DND-41 (cell line): ENCODE measurements around the gene TTLL13.
A peak's percentile ranks its signal among the peaks of the same experiment; 100 is the strongest.

ENCODE experiments used
- ATAC-seq: fragments of 200-7000 bp; cut with Tn5 transposase; 3 replicates; pipeline ENCODE4 v1.9.1; 2021; ENCODE audit warnings: low read depth; ENCODE audit not compliant: insufficient read depth
- DNase-seq: peaks from one replicate; pipeline ENCODE4 v3.0.0-alpha.2; 2020
- H2AFZ ChIP-seq: 2 replicates; pipeline ENCODE4 v1.6.0; 2012; ENCODE audit warnings: low read depth, low read length
- H3K27ac ChIP-seq: 2 replicates; pipeline ENCODE4 v1.5.1; 2012; ENCODE audit warnings: low read length, inconsistent platforms
- H3K27me3 ChIP-seq: fragments of 200-600 bp; sonication (generic); 2 replicates; pipeline ENCODE4 v1.6.0; 2012; ENCODE audit warnings: low read length, mild to moderate bottlenecking, inconsistent platforms; ENCODE audit not compliant: insufficient read depth, poor library complexity
- H3K36me3 ChIP-seq: 2 replicates; pipeline ENCODE4 v1.5.1; 2012; ENCODE audit warnings: low read length, inconsistent platforms; ENCODE audit not compliant: insufficient read depth
- H3K4me1 ChIP-seq: 2 replicates; pipeline ENCODE4 v1.5.1; 2012; ENCODE audit warnings: mild to moderate bottlenecking, low read length; ENCODE audit not compliant: insufficient read depth
- H3K4me2 ChIP-seq: 2 replicates; pipeline ENCODE4 v1.6.0; 2012; ENCODE audit warnings: mild to moderate bottlenecking, moderate library complexity, low read length, inconsistent platforms; ENCODE audit not compliant: insufficient read depth
- H3K4me3 ChIP-seq, 2 experiments: fragments of 200-600 bp in 1 of 2; shearing (Covaris generic) in 1 of 2; 2 replicates each; pipeline ENCODE4 v1.5.1; 2012 to 2016; ENCODE audit warnings: inconsistent platforms in 2 of 2, low read length in 2 of 2, mild to moderate bottlenecking in 2 of 2, low read depth in 1 of 2, moderate library complexity in 1 of 2
- H3K79me2 ChIP-seq: 2 replicates; pipeline ENCODE4 v1.6.0; 2012; ENCODE audit warnings: low read length, inconsistent platforms; ENCODE audit not compliant: insufficient read depth
- H3K9ac ChIP-seq: 2 replicates; pipeline ENCODE4 v1.6.0; 2012; ENCODE audit warnings: low read depth, mild to moderate bottlenecking, inconsistent platforms, low read length, moderate library complexity
- H3K9me3 ChIP-seq: 2 replicates; pipeline ENCODE4 v1.5.1; 2012; ENCODE audit warnings: low read length, moderate library complexity, mild to moderate bottlenecking, inconsistent platforms; ENCODE audit not compliant: insufficient read depth, severe bottlenecking
- H4K20me1 ChIP-seq: 2 replicates; pipeline ENCODE4 v1.6.0; 2012; ENCODE audit warnings: low read length; ENCODE audit not compliant: insufficient read depth
- CTCF ChIP-seq: IDR thresholded peaks from 2 replicates; pipeline ENCODE4 v1.5.1; 2012; ENCODE audit warnings: borderline replicate concordance, low read length, moderate library complexity, mild to moderate bottlenecking; ENCODE audit not compliant: poor library complexity, severe bottlenecking; ENCODE audit errors: extremely low read depth
- EZH2 ChIP-seq: IDR thresholded peaks from 3 replicates; pipeline ENCODE4 v1.6.1; 2012; ENCODE audit warnings: borderline replicate concordance, low read depth, mild to moderate bottlenecking, moderate library complexity, low read length, inconsistent platforms; ENCODE audit not compliant: severe bottlenecking

The TTLL13 gene

DNA sequence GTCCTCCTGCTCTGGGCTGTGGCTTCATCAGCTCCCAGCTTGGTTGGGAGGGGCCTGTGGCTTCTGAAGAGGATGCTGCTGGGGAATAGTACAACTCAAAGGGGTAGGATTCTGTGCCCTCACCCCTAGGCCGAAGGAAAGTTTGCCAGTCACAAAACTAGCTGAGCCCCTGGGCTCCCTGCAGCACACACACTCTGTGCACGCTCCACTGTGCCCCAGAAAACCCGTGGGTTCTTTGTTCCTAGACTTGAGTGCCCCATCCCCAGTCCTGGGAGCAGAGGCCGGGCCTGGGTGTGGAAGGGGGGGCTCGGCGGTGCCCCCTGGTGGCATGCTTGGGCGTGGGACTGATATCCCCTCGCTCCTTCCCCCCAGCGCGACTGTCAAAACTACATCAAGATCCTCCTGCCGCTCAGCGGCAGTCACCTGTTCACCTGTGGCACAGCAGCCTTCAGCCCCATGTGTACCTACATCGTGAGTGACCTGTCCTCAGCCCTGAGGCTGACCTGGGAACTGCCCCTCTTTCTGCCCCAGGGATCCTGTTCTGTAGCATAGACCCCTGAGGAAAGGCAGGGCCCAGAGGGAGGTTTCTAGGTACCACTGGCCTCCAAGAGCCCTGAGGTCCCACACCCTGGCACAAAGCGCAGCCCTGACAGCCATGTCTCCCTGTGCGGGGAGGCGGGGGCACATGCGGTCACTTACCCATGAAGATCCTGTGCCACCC is 29.8 kb upstream of the TTLL13 start:
- Histone ChIP-seq H3K36me3 (no peaks in the 10 kb centered on the region), H2AFZ (no peak overlapping the region; the same call in 1 of the 2 replicates), H3K4me2 (no peak overlapping the region), H4K20me1 (no peaks in the 10 kb centered on the region), H3K27ac (no peak overlapping the region), H3K9ac (no peak overlapping the region), H3K9me3 (no peaks in the 10 kb centered on the region), H3K4me3 (no peak overlapping the region), H3K79me2 (no peaks in the 10 kb centered on the region), H3K27me3 (no peaks in the 10 kb centered on the region), H3K4me1 (no peaks in the 10 kb centered on the region)
- TF ChIP-seq CTCF, result peak; percentile 77
- TF ChIP-seq EZH2, result no peak
- DNase-seq (peak; percentile 61), ATAC-seq (peak; percentile 92)

DNA sequence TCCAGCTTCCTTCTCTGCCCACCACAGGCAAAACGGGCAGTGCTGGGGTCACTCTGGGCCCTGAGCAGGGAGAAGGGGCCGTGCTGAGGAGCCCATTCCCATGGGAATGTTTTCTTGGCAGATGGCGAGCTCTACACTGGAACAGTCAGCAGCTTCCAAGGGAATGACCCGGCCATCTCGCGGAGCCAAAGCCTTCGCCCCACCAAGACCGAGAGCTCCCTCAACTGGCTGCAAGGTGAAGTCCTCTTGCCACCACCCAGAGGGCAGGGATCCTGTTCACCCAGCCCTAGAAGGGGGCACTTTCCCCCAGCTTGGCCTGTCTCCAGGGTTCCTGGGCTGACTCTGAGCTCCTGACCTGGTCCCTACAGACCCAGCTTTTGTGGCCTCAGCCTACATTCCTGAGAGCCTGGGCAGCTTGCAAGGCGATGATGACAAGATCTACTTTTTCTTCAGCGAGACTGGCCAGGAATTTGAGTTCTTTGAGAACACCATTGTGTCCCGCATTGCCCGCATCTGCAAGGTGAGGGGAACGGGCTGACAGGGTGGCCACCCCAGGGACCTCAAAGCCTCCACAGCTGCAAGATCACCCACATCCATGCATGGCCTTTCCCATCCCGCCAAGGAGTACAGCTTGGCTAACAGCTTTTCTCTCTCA is 28.0 kb upstream of the TTLL13 start:
- H3K4me3 ChIP-seq, result no peak overlapping the region
- H3K4me2 ChIP-seq, result no peak overlapping the region
- H3K9ac ChIP-seq, result no peak overlapping the region
- H4K20me1 ChIP-seq, result no peaks in the 10 kb centered on the region
- 0 out of 3 replicates have a peak, but pooled peaks have one; percentile 56 for ATAC-seq
- H2AFZ ChIP-seq, result no peak overlapping the region
- H3K36me3 ChIP-seq, result no peaks in the 10 kb centered on the region
- H3K79me2 ChIP-seq, result no peaks in the 10 kb centered on the region
- H3K4me1 ChIP-seq, result no peaks in the 10 kb centered on the region
- no peaks in the 10 kb centered on the region for H3K27me3 ChIP-seq
- peak; percentile 28 for DNase-seq
- no peaks in the 10 kb centered on the region for H3K9me3 ChIP-seq
- peak; percentile 62 for TF ChIP-seq CTCF
- TF ChIP-seq EZH2, result no peak
- no peak overlapping the region for H3K27ac ChIP-seq

GRCh38 chr15:90222547-90222946 is 26.8 kb upstream of the TTLL13 start:
- Histone ChIP-seq H3K9me3 (no peaks in the 10 kb centered on the region), H3K9ac (no peak overlapping the region), H3K4me2 (no peak overlapping the region), H2AFZ (no peak overlapping the region), H3K27ac (no peak overlapping the region), H3K4me1 (no peaks in the 10 kb centered on the region), H3K79me2 (no peaks in the 10 kb centered on the region), H3K4me3 (no peak overlapping the region), H3K36me3 (no peaks in the 10 kb centered on the region), H4K20me1 (no peaks in the 10 kb centered on the region), H3K27me3 (no peaks in the 10 kb centered on the region)
- DNase-seq (no peak), ATAC-seq (no peak)
- no peak for TF ChIP-seq EZH2
- TF ChIP-seq CTCF, result no peak
